GM12891 (cell line): ENCODE measurements around the gene R3HDM2.

ENCODE experiments used
- PAX5 ChIP-seq: IDR thresholded peaks from 2 replicates; pipeline ENCODE4 v1.6.1; 2011; ENCODE audit warnings: low read length, moderate library complexity, mild to moderate bottlenecking; ENCODE audit not compliant: insufficient read depth, severe bottlenecking
- POLR2A ChIP-seq: IDR thresholded peaks from 2 replicates; pipeline ENCODE4 v1.6.1; 2011; ENCODE audit warnings: low read depth, low read length, control low read depth
- POLR2AphosphoS5 ChIP-seq: IDR thresholded peaks from 2 replicates; pipeline ENCODE4 v1.6.1; 2011; ENCODE audit warnings: low read depth, low read length, control low read depth
- SPI1 ChIP-seq: IDR thresholded peaks from 2 replicates; pipeline ENCODE4 v1.6.1; 2011; ENCODE audit warnings: low read depth, low read length, control low read depth

DNA sequence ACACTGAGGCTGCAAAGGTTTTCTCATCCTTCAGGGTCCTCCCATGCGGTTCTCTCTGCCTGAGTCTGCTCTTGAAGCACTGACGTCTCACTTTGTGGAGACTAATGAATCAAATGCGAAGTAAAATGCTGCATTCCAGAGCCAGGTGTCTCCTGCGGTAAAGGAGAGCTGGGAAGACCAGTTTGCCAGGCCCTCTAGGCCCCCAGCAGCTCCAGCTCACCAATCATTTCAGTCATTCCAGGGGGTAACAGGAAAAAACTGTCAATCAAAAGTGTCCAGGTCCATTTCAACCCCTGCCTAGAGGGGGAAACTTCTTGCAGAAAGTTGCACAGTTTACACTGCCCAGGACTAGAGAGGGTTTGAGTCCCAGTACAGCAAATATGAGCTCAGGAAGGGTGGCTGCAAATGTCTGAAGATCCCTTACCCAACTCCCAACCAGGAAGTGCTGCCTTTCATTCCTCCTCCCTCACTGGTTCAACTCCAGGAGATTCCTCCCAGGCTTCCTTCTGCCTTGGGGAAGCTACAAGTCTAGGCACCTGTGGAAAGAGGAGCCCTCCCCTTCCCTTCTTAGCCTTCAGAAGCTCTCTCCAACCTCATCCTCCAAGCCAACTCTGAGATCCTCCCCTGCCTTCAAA, 217.0 kb downstream of the R3HDM2 start:
- TF ChIP-seq POLR2A (no peak), SPI1 (no peak), POLR2AphosphoS5 (no peak), PAX5 (no peak)
